ENCODE measurements around the gene DENND2C.

DENND2C gene, protein sequence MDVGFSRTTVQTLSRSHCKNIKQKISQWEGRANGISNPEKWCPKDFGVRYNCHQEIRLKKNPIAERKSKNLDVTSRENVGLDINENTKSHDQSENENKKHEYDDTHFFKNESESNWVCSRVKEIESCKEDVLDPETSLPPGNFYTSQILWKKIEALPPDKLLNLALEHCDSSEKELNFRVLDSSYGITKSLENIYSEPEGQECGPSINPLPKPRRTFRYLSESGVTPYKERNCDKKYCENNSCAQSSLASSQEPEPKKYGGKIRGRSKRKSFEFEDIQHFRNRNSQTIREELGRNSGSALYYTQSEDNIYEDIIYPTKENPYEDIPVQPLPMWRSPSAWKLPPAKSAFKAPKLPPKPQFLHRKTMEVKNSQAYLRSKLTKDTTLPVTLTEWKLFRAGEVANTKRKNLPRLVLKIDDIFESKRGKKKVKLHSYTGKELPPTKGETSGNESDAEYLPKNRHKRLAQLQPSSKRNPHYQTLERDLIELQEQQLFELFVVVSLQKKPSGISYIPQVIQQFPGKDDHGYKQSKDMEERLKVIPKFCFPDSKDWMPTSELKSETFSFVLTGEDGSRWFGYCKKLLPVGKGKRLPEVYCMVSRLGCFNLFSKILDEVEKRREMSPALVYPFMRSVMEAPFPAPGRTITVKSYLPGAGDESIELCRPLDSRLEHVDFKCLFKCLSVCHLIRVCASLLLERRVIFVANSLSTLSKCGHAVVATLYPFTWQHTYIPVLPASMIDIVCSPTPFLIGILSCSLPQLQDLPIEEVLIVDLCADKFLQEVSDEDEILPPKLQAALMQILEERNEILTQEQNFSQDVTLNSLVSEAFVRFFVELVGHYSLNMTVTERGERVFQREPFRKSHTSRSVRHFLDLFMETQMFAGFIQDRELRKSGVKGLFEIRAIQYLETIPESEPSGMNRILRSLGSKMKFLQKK

DNA sequence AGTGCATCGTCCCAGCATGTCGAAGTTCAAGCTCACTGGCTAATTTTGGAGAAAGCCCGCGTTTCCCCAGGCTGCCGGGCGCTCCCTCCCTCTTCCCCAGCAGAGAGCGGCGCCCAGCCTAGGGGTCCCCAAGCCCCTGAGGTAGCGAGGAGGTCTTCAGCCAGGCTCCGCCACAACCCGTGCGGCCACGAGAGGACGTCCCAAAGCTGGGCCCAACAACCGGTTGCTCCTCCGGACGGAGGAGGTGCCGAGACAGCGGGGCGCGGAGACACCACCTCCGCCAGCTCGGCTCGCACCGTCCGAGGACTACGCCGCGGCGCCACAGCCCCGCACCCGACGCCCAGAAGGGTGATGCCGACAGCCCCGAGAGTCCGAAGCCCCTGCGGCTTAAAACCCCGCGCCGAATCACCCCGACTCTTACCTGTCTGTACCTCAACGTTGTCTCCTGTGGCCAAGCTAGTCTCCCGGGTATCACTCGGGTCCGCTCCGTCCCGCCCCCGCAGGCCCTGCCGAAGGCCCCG lies at the start of gene DENND2C:
Gene DENND2C, minus strand, starts transcription at position 488 of the 521 bp plus-strand sequence. CDS start 44,065 bp downstream, outside the sequence.
- DNase-seq (ENCODE audit: low spot score), result no peak

DNA sequence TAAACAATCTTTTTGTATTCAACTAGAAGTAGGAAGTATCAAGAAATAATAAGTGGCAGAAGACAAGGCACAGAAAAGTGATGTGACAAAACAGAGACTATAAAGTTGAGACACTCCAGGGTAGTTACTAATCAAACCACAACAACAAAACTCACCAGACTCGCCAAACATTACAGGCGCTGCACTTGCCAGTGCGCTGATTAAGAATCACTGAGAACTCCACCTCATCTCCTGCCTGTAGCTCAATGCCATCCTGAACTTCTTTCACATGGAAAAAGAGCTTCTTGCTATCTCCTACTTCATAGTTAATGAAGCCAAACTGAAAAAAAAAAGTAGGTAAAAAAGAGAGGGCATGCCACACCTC lies 49.6 kb upstream of the DENND2C start:
- no peak for DNase-seq (ENCODE audit: low spot score)

DNA sequence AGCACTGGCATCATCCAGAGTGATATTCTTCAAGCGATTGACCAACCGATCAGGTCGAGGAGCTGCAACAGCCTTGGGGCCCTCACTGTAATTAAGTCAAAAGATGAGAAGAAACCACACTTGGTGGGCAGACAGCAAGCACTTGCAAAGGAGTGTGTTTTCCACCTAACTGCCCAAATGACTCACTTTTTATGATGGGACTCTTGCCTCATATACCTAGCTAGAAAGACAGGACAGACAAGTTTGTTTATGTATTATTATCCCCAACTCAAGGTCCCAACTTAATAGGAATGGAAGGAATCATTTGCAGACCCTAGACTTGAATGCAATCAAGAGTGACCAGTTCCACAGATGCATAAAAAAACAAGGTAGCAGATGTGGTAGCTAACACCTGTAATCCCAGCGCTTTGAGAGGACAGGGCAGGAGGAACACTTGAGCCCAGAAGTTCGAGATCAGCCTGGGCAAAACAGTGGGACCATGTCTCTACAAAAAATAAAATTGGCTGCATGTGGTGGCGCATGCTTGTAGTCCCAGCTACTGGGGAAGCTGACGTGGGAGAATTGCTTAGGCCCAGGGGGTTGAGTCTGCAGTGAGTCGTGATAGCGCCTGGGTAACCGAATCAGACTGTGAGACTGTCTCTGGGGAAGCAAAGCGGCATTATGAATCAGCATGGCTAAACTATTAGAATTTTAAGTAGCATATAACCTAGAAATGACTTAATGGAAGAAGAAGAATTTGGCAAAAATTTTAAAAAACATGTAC lies 49.0 kb upstream of the DENND2C start:
- no peak for DNase-seq (ENCODE audit: low spot score)

DNA sequence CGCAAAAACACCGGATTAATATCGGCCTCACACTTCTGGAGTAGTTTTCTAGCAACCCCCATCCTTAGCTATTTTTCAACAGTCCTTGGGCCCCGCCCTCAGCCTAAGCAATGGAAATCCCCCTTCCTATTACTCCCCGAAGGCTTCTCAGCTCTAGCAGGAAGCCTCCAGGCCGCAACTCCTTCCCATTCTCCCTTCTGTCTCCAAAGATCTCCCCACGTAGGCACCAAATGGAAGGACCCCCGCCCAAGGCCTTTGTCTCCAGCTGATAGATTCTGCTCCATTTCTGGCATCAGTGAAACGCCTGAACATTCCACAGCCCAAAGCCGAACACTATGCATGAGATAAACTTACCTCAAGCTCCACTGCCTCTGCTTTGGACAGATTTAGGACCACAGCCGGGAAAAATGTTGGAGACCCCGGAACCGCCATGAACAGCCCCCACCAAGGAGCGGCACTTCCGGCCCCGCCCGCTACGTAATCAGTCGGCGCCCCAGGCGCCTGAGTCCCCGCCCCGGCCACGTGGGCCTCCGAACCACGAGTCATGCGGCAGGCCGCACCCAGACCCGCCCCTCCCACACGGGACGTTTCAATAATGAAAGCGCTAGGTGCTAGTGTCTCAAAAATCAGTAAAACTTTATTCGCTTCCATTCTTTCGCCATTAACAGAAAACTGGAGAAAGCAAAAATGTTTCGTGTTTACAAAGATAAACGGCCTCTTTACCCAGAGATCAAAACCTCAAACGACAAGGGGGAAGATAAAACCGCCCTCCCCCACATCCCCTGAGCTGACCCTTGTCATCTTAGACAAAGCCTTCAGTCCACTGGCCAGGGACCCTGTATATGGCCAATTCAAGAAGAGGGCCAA lies 46.7 kb upstream of the DENND2C start, which contains the start of gene NRAS:
Gene NRAS, minus strand, starts transcription at position 468 of the 867 bp plus-strand sequence. CDS start 611 bp downstream, outside the sequence.
- DNase-seq (ENCODE audit: low spot score), result peak; percentile 95

DNA sequence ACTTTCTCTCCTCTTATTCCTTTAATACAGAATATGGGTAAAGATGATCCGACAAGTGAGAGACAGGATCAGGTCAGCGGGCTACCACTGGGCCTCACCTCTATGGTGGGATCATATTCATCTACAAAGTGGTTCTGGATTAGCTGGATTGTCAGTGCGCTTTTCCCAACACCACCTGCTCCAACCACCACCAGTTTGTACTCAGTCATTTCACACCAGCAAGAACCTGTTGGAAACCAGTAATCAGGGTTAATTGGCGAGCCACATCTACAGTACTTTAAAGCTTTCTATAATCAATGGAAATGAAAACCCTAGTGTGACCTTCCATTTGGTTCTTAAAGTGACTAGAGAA lies 46.1 kb upstream of the DENND2C start:
- DNase-seq (ENCODE audit: low spot score), result peak; percentile 16

DNA sequence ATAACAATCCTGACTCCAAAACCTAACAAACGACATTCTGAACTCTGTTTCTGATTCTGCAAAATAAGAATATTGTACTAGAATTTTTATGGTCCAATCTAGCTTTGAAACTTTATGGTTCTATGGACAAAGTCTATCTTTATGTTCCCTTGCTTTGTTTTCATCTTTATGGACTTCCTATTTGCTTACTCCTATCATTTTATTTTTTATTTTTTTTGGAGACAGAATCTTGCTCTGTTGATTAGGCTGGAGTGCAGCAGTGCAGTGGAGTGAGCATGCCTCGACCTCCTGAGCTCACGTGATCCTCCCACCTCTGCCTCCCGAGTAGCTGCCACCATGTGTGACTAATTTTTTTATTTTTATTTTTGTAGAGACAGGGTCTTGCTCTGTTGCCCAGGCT lies 43.1 kb upstream of the DENND2C start:
- DNase-seq (ENCODE audit: low spot score), result no peak

DNA sequence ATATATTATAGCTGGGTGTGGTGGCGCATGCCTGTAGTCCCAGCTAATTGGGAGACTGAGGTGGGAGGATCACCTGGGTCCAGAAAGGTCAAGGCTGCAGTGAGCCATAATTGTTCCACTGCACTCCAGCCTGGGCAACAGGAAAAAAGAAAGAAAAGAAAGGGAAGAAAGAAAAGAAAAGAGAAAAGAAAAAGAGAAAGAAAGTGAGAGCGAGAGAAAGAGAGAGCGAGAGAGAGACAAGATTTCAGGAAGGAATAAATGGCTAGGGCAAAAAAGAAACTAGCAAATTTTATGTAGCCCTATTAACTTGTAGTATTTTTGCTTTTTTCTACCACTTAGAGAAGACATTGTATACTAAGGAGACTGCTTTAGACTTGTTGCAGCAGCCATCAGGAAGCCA lies 40.5 kb upstream of the DENND2C start:
- DNase-seq (ENCODE audit: low spot score), result no peak

DNA sequence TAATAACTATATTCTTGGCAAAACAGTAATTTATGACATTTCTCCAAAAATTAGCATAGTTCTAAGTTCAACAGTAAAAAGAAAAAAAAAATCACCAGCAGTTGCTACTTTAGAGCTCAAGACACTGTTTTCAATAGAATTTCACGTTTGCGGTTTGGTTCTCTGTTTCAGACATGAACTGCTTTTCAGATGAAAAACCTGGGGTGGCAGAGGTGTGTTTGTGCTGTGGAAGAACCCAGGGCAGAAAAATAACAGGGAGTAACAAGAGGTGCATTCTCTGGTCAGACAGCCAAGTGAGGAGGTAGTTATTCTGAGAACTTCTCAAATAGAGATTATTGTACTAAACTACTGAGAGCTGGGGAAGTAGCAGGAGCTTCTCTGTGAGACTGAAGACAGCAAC lies 37.8 kb upstream of the DENND2C start:
- DNase-seq (ENCODE audit: low spot score), result no peak

DNA sequence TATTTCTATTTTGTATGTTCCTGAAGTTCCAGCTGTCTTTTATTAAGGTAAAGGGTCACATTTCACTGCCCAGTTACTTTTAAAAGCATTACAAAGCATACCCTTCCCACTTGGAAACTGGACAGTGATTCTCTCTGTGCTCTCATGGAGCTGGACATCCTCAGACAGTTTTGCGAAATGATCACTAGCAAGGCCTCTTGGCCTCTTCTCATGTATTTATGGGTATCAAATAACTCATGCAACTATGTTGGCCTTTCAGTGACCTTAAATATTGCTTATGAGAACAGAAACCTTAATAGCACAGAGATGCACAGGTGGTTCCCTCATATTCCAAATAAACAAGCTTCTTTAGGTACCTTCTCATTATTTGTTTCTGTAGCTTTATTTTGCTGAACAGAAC lies 33.4 kb upstream of the DENND2C start:
- no peak for DNase-seq (ENCODE audit: low spot score)

DNA sequence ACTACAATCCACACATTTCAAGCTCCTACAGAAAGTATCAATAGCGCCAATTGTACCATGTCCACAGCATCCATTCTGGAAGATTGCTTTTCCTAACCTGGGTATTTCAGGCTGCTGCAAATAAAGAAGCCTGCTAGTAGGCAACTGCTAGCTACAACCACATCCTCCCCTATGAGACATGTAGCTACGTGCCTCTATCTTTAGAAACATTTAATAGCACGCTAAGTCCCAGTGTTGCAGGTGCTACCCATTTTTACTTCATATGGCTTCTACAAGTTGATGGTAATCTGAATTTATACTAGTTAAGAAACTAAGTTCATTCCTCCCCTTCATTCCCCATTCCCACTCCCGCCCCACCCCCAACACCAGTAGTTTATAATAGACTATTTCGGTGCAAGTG lies 32.9 kb upstream of the DENND2C start:
- no peak for DNase-seq (ENCODE audit: low spot score)

DNA sequence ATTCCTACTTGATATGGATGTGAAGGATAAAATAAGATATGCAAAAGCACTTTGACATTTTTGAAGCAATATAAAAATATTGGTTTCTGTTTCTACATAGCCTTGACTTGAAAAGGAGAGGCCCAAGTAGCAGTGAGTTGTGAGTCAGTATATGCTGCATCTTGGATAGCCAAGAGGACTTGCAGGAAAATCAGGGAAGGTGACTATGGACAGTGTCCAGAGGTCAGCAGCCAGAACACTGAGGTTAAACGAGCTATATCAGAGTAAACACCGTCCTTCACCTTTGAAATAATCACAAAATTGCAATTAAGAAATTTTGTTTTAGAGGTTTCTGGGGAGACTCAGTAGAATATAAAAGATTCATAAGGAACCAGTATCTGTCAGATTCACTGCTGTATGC lies 32.1 kb upstream of the DENND2C start:
- DNase-seq (ENCODE audit: low spot score), result no peak

DNA sequence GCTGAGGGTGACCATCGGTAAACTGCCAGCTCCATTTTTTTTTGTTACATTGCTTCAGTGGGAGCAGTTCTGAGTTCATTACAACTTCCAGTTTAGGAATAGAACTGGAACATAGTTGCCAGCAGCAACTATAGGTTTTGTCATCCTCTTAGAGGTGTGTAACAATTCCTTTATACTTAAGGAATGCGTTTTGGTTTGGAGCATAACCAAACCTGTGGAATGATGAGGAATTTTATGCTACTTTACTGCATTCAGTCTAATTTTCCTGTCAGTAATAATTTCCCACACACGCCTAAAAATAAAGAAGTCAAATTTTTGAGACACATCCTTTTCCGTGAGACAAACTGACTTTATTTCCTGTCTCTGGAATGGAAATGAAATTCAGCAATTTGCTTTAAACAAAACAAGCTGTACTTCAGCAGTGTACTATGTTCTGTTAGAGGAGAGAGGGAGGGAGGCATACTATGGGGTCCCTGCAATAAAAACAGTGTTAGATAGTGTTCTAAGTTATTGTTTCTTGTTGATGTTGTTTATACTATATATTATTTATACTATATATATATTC lies 30.3 kb upstream of the DENND2C start:
- DNase-seq (ENCODE audit: low spot score), result no peak

DNA sequence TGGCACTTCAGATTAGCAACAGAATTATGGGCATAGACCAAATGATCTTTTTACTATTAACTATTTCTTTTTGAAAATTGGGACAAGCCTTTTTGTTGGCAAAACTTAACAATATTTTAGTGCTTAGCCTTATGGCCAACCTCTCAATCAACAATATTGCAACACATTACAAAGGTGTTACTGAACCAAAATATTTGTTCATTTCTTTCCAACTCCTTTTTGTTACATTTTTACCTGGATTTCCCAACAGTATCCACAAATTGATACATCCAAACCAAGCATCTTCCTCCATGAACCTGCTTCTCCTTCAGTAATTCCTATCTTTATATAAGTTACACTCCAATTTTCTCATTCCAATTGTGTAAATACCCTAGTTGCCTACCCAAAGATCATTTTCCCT lies 27.0 kb upstream of the DENND2C start:
- no peak for DNase-seq (ENCODE audit: low spot score)

DNA sequence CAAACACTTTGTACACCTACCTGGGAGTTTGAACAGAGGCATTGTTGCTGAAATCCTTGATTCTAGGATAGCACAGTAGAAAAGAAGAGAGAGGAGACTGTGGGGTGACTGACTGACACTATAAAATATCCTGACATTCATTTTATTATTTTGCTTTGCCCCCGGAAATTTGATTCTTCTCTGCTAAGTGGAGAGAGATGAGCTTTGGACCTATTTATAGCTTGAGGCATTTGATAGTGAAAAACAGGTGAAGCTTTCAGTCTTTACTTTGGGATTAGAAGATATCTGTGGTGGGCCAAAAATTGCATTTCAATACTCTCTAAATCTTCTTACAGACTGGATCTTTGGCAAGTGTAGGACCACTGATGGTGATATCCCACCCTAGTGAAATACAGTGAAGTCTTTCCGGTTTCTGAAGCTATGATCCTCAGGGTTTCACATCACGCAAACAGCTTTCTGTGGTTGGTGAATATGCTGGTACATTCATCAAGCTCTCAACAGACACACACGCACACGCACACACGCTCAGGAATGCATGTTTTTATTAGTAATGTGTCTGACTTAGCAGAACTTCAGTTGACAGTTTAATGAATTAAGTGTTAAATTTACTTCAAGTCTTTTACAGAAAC lies 25.7 kb upstream of the DENND2C start, which contains the start of gene AMPD1:
Gene AMPD1, minus strand, starts transcription at position 117 of the 629 bp plus-strand sequence. Its CDS starts 75 bp downstream, at position 42.
- DNase-seq (ENCODE audit: low spot score), result peak; percentile 16

DNA sequence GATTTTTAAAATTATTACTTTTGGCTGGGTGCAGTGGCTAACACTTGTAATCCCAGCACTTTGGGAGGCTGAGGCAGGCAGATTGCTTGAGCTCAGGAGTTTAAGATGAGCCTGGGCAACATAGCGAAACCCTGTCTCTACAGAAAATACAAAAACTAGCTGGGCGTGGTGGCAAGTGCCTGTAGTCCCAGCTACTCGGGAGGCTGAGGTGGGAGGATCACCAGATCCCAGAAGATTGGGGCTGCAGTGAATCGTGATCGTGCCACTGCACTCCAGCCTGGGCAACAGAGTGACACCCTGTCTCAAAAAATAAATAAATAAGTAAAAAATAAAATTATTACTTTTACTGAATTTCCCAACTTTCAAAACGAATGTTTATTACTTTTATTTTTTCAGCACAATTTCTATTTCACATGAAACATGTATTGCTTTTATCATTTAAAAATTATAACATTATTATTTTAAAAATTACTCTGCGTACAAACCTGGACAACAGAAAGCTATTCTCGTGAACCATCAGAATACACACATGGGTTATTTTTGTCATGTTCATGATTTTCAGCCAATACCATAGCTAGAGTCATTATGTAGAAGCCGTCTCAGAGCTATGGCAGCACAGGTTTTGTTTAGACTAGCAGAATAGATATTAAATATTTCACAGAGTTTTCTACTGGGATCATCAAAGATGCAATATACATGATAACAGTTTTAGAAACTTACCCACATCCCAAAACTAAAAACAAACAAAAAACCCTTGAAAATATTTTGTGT lies 24.9 kb upstream of the DENND2C start:
- no peak for DNase-seq (ENCODE audit: low spot score)

DNA sequence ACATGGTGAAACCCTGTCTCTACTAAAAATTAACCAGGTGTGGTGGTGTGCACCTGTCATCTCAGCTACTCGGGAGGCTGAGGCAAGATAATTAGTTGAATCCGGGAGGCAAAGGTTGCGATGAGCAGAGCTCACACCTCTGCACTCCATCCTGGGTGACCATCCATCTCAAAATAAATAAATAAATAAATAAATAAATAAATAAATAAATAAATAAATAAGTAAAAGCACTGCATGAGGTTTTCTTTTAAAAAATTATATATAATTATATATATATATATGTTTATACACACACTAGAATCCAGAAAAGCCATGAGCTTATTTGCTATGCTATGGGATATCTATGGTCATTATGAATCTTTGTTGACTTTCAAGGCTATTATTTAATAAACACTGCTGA lies 23.1 kb upstream of the DENND2C start:
- no peak for DNase-seq (ENCODE audit: low spot score)

DNA sequence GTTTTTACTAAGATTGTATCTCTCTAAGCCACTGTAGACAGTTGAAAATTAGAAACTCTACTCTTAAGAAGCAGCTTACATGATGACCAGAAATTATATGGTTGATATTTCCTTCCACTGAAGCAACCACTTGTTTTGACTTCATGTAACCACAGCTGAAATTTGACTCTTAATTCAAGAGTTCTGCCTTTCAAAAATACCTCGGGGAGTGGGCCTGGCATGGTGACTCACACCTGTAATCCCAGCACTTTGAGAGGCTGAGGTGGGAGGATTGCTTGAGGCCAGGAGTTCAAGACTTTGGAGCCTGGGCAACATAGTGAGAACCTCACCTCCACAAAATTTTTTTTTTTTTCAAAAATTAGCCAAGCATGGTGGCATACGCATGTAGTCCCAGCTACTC lies 21.2 kb upstream of the DENND2C start:
- DNase-seq (ENCODE audit: low spot score), result no peak

DNA sequence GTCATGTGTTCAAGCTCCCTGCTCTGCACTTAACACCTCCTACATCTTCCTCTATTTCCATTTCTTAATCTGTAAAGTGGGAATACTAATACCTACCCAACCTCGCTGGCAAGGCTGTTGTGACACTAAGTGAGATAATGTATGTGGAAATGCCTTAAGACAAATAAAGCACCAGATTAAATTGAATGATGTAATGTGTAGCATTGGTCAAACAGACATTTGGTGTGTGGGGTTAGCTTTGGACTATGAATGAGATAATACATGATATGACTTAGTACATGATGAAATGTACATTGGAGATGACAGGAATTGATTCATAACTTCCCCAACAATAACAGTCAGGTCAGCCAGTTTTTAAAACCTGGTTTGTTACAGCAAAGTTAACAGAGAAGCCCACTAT lies 20.3 kb upstream of the DENND2C start:
- no peak for DNase-seq (ENCODE audit: low spot score)

DNA sequence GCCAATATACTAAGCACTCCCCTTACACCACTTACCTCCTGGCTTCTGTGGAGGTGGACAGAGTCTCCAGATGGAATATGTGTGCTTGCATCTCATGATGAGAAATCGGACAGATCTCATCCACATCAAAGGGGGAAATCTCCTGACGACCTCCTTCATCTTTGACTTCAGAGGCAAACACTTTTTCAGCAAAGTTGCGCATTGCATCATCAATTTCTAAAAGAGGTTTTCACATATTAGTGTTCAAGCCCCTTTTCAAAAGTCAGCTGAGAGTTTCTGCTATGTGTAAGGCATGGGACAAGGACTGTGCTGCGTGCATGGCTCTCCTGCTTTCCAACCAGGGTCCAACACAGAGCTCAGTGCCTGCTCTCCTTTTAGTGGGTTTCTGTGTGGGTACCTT lies 18.7 kb upstream of the DENND2C start:
- no peak for DNase-seq (ENCODE audit: low spot score)
